Colon (tissue), 2 donors: ENCODE data around the gene ASCC2.

Experiments used
- FAIRE-seq: peaks from 2 replicates; lab custom pipeline; 2012; peaks lifted over from hg19 to GRCh38; lab: Jason Lieb, UNC
- donor health status: control.
- donor health status: control.

The ASCC2 gene

DNA sequence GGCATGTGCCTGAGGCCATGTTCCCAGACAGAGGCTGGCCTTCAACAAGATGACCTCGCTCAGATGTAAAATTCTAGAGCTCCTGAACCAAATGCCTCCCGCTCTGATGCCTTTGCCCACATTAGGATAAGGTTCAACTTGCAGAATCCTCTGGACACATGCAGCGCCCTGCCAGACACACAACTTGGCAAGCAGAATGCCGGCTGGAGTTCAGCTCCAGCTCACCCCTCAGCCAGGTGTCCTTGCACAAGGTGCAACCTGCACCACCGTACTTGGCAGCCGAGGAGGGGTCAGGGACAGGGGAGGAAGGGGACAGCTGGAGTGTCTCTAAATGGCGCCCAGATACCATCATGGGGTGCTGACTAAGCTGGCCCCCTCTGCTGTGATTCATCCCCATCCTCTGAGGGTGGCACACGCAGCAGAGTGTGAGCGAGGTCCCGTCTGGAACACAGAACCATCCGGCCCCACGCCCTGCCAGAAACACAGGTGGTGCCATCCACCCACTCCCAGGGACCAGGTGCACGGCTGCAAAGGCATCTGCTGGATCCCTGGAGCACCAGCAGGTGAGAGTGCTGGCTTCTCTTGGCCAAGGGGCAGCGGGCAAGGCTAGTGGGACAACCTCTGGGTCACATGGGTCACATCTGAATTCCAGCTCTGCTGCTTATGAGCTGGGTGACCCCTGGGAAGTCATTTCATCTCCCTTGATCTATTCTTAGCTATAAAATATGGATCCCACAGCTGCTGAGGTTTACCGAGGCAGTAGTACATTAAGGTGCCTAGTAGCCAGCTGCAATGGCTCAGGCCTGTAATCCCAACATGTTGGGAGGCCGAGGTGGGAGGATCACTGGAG lies 84.0 kb downstream of the ASCC2 start:
- no peak for FAIRE-seq

DNA sequence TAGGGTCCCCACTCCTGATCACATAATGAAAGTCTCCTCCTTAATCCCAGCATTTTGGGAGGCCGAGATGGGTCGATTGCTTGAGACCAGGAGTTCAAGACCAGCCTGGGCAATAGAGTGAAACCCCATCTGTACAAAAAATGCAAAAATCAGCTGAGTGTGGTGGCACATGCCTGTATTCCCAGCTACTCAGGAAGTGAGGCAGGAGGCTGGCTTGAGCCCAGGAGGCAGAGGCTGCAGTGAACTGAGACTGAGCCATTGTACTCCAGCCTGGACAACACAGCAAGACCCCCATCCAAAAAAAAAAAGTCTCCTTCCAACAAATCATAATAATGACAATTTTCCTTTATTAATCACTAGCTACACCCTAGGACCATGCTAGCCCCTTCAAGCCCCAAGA lies 86.4 kb downstream of the ASCC2 start:
- FAIRE-seq = no peak

DNA sequence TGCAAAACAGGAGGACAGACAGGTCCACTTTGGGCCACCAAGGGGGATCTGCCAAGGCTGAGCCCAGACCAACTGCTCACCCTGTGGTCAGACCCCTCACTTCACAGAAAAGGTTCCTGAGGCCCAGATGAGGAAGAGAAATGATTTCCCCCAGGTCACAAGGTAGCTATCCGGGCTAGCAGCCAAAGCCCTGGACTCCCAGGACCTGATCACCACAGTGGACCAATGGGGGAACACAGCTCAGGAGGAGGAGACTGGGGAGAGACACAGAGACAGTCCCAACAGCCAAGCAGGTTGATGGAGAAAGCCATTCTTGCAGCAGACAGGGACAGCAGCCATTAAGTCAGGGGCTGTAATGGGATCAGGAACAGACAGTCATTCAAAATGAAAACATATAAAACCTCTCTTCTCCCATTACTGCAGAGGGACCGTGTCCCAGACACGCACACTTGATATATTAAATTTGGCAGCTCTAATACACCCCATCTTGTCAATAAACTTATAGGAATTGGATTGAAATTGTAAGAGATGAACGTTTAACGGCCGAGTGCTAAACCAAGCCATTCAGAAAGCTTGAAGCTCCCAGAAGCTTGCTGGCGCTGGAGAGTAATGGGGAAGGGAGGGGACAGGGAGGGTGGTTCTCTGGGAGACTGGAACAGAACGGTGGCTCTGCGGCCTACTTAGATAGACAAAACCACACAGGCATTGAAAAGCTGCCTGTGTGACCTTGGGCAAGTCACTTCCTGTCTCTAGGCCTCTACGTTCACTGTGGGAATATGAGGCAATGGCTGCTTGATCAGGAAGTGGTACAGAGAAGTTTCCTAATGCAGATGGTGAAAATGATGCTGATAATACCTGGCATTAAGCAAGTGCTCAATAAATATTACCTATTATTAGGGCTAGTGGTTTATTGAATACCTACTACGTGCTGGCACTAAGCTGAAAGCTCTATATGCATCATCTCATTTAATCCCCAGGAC lies 87.2 kb downstream of the ASCC2 start:
- no peak for FAIRE-seq

DNA sequence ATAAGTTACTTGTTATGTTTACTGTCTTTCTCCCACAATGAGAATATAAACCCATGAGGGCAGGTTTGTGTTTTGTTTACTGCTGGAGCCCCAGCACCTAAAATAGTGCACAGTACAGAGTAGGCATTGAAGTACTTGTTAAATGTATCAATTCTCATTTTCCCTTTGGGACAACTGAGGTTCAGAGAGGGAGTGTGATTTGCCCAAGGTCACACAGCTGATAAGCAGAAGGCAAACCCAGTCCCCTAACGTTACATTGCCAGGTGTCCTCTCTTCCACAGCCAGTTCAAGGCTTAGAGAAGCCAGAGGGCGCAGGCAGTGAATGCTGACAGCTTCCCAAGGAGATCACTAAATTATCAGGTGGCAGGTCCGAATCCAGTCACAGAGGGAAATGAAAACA lies 88.0 kb downstream of the ASCC2 start:
- no peak for FAIRE-seq

DNA sequence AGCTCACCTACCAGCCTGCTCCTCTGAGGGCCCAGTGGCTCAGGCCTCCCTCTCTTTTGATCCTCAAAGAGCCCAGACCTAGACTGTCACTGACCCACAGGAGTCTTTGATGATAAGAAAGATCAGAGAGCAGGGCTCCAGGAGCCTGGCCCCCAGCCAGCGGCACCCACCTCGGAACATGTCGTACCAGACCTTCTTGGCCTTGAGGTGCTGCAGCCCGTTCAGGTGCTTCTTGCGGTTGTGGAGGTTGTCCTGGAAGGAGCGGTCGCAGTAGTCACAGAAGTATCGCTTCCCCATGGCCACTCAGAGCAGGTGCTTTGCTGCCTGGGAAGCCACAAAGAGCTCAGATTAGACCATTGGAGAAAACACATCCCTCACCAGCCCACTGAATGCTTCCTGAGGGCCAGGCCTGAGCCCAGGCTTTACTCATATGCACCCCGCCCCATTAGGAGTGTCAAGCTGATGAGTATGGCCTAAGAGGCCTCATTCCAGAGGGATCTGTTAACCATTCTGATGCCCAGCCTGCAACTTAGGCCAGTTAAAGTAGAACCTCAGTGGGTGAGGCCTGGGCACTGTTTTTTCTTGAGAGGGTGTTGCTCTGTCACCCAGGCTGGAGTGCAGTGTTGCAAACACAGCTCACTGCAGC lies 89.7 kb downstream of the ASCC2 start:
- no peak for FAIRE-seq

DNA sequence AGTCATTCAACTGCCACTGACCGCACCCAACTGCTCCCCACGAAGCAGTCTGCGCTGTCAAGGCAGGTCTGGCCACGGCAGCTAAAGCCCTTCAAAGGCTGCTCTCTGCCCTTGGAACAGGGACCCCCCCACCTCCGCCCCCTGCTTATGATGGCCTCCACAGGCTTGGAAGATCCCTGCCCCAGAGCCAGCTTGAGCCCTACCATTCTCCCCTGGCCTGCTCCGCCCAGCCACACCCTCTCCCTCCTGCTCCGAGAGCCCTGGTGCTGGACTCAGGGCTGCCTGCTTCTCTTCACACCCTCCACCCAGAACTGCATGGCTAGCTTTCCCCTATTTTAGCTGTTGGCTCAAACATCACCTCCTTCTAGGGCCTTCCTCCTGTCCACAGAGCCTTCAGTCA lies 90.2 kb downstream of the ASCC2 start:
- no peak for FAIRE-seq

DNA sequence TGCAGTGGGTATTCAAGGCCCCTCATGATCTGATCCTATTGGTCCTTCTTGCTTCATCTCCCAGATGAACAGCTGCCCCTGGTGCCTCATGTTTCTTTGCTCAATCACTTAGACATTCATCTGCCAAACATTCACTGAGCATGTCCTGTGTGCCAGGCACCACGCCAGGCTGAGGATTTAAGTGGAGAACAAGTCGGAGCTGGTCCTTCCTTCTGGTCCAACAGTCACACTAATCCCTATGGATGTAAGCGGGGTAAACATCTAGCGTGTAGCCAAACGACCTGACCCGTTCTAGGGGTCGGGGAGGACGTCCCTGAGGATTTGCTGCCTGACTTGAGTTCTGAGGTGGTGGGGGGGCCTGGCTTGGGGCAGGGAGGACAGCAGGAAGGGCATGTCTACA lies 93.2 kb downstream of the ASCC2 start:
- FAIRE-seq = no peak

DNA sequence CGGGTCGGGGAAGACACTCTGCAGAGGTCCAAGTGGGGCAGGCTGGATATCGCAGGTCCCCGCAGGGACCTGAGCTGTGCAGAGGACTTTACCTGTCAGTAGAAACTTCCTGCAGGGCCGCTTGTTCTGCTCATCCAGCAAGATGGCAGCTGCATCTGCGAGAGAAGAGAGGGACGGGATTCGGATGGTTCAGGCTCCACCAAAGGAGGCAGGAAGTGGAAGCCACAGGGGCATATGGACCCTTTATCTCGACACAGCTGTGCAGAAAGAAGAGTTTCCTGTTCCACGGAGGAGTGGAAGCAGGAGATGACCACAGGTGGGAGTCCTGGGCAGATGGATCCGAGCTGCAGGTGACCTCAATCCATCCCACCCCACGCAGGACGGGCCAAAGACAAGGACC lies 95.7 kb downstream of the ASCC2 start:
- FAIRE-seq = no peak

DNA sequence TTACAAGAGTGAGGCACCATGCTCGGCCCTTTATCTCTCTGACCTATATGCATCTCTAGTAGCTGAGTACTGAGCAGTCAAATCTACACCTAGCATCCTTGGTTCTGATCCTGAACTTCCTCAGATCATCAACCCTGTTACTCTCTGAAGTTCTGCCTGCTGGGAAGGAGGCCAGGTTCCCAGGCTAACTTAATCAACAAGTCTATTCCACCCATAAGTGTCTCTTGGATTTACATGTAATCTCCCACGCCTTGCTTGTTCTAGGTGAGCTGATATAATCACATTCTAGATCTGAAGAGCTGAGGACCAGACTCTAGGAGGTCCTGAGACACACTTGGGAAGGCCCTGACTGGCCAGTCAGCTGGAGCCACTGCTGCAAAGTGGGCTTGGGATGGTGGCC lies 96.1 kb downstream of the ASCC2 start:
- no peak for FAIRE-seq

DNA sequence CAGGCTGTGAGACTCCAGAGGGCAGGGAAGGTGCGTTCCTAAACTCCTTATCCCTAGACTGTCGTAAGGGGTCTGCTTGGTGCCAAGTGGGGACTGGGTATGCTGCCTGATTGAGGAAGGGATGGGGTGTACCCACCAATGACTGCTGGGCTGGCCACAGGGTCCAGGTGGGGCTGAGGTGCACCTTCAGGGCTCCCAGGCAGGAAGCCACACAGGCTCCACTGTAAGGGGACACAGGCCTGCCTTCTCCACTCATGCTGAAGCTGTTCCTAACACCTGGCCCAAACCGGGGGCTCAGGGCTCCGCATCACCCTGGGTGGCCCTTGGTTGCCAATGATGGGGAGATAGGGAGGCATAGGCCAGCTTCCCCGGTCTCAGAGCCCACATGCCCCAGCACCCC lies 97.9 kb downstream of the ASCC2 start:
- no peak for FAIRE-seq

DNA sequence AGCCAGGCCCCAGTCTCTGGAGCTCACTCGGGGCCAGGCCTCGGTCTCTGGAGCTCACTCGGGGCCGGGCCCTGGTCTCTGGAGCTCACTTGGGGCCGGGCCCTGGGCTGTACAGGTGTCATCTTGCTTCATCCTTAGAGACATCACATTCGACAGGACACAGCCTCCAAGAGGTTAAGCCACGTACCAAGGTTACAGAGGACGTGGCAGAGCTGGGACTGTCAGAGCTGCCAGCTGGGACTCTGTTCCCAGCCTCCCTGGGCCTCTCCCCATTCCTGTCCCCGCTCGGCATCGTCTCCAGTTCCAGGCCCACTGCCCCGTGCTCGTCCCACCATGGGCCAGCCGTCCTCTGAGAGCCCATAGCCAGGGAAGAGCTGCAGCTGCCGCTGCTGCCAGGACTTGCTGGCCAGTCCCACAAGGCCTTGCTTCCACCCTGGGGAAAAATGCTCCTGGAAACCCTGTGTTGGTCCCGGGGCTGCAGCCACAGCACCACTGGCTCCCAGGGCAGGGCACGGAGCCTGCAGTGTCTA lies 98.7 kb downstream of the ASCC2 start:
- no peak for FAIRE-seq
